Measurements from ENCODE around the gene ABCA4. TPM values are rescaled to one million over a fixed set of nuclear protein-coding genes. Genes with fewer than 3 reads are reported as not detected.

The ABCA4 gene
- total and polyA plus RNA-seq, 2 donors (not counting 3 experiments of a cell fraction or from before 2014, with no cell fraction given) = 2.3 to 4.9 TPM

Other genes starting within 250 kb of the ABCA4 start
- 53.7 and 55.5 TPM in 2 replicates for gene DNTTIP2, start 241.9 kb downstream of the ABCA4 start, total RNA-seq
- 3.9 and 8.0 TPM in 2 replicates for gene DNTTIP2, start 241.9 kb downstream of the ABCA4 start, polyA plus RNA-seq
- 45.6 and 55.9 TPM in 2 replicates for gene GCLM, start 211.7 kb downstream of the ABCA4 start, total RNA-seq
- gene GCLM, start 211.7 kb downstream of the ABCA4 start, polyA plus RNA-seq = 8.4 and 12.3 TPM in 2 replicates
- gene ARHGAP29, start 116.4 kb upstream of the ABCA4 start, total RNA-seq = 199 and 215 TPM in 2 replicates
- 47.2 and 56.3 TPM in 2 replicates for gene ARHGAP29, start 116.4 kb upstream of the ABCA4 start, polyA plus RNA-seq

Data from endothelial cell of umbilical vein (primary cell).